IPS-NIHi7 (cell line): ENCODE measurements around the gene PATE4.

Experiments
- DNase-seq: peaks from one replicate; pipeline ENCODE4 v3.0.0; 2012; ENCODE audit warnings: mixed read lengths; ENCODE audit errors: extremely low spot score

Gene PATE4

DNA sequence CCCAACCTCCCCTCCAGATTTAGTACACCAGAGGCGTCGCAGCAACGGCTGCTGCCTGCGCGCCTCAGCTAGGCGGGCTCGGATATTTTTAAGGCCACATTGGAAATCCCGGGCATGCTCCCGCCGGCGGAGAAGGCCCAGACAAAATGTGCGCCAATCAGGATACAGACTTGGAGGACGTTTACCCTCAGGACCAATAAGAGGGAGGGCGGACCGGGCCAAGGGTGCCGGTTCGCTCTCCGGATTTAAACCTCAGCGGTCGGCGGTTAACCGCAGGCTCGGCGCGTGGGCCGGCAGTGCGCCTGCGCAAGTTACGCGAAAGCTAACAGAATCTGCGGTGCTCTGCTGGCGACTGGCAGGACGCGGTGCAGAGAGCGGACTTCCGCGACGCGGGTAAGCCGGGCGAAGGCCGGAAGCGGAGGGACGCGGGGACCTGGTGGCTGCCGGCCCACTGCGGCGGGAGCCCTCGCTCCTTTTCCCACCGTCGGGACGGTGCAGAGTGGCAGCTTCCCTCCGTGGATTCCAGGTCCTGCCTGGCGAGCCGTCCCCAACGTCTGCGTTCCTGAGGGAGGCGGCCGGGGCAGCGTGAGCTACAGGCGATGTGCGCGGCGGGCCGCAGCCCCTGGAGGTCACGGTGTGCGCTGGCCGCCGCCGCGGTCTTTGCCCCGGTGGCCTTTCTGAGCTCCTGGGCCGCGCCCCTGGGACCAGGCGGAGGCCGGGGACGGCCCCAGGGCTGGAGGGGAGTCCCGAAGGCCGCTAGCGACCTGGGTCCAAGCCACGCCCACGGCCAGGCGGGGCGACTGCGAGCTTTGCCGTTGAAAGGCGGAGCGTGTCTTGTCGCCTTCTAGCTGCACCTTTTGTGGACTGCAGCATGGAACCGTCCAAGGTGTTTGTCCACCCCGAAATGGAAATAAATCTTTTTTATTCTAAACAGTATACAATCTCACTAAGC, 54.5 kb downstream of the PATE4 start, which contains the start of gene HYLS1:
Gene HYLS1 (plus strand): TSS at position 296 of the 952 bp plus-strand sequence. CDS start 11,701 bp downstream, outside the sequence.
- DNase-seq = peak; percentile 89
